Measurements from ENCODE around the gene OR10C1. TPM values are rescaled to one million over a fixed set of nuclear protein-coding genes. Genes with fewer than 3 reads are reported as not detected.

Gene OR10C1
- total RNA-seq, 5 donors from 2014 or later (not counting 1 experiment from before 2014, with no cell fraction given): not detected

DNA sequence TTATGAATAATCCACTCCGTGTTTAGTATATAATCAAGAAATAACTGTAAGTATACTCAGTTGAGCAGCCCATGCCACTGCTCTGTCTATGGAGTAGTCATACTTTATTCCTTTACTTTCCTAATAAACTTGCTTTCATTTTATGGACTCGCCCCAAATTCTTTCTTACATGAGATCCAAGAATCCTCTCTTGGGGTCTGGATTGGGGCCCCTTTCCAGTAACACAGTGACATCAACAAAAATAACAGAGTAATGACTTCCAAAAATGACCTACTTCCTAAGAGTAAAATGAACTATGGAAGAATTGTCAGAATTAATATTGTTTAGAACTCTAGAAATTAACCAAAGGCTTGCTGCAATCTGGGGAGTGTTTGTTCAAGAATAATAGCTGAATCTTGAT is 26.7 kb downstream of the OR10C1 start:
- Histone ChIP-seq H3K36me3 (ENCODE audit: control insufficient read depth in 2 of 2, extremely low read depth in 1 of 2, insufficient read depth in 1 of 2, low read length in 1 of 2) (no peaks in the 10 kb centered on the region), H3K4me1 (ENCODE audit: control insufficient read depth in 1 of 2, extremely low read depth in 1 of 2, insufficient read depth in 2 of 2, low read length in 2 of 2) (no peaks in the 10 kb centered on the region), H3K27ac (ENCODE audit: low read length) (no peak overlapping the region), H3K9me3 (no peaks in the 10 kb centered on the region), H3K27me3 (replicated peaks in 1 of 2; ENCODE audit: control insufficient read depth in 2 of 2, extremely low read depth in 1 of 2, insufficient read depth in 2 of 2, low read length in 1 of 2) (peaks cover 0 to 17% of the 10 kb centered on the region in 2 experiments), H3K4me3 (ENCODE audit: control insufficient read depth in 1 of 2, extremely low read depth in 1 of 2, low read length in 1 of 2) (no peak overlapping the region)
- Mint-ChIP-seq H3K27me3 (peaks cover 33 to 34% of the 10 kb centered on the region in 2 donors), H3K9me3 (no peaks in the 10 kb centered on the region), H3K36me3 (no peaks in the 10 kb centered on the region), H3K4me1 (peaks cover 0 to 1% (median 0%) of the 10 kb centered on the region in 3 donors), H3K27ac (no peak overlapping the region), H3K4me3 (no peak overlapping the region)
- ChIA-PET POLR2A (no interaction called here), CTCF (no interaction called here)
- no peak for DNase-seq
- WGBS (ENCODE audit: insufficient coverage): no CpG with 5 or more reads among the region's 2 CpGs
- ATAC-seq (replicated peaks in 1 of 4): no peak

DNA sequence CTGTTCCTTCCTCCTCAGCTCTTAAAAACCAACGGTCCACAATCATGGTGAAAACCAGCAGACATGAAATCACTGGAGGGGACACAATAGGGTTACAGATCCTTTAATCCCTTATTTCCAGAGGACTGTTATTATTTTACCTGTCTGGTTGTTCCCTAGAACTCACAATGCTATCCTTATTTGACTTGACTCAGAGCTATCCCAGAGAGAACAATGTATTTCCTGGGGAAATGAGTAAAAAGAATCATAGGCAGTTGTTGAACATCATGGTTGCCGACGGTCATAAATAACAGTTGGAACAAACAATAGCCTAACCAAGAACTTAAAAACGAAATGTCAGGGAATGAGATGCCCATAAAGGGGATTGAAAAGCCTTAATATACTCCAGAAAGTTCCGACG is 27.1 kb downstream of the OR10C1 start:
- 100% methylated on average over 2 of the region's 6 CpGs for WGBS (ENCODE audit: insufficient coverage)
- Histone ChIP-seq H3K9me3 (no peaks in the 10 kb centered on the region), H3K27me3 (replicated peaks in 1 of 2; ENCODE audit: control insufficient read depth in 2 of 2, extremely low read depth in 1 of 2, insufficient read depth in 2 of 2, low read length in 1 of 2) (peaks cover 0 to 17% of the 10 kb centered on the region in 2 experiments), H3K36me3 (ENCODE audit: control insufficient read depth in 2 of 2, extremely low read depth in 1 of 2, insufficient read depth in 1 of 2, low read length in 1 of 2) (no peaks in the 10 kb centered on the region), H3K27ac (ENCODE audit: low read length) (no peak overlapping the region), H3K4me1 (ENCODE audit: control insufficient read depth in 1 of 2, extremely low read depth in 1 of 2, insufficient read depth in 2 of 2, low read length in 2 of 2) (no peaks in the 10 kb centered on the region), H3K4me3 (ENCODE audit: control insufficient read depth in 1 of 2, extremely low read depth in 1 of 2, low read length in 1 of 2) (no peak overlapping the region)
- peaks cover 34% of the 10 kb centered on the region in 2 donors for H3K27me3 Mint-ChIP-seq
- H3K9me3 Mint-ChIP-seq: no peaks in the 10 kb centered on the region
- H3K4me3 Mint-ChIP-seq: no peak overlapping the region
- peaks cover 0 to 1% (median 0%) of the 10 kb centered on the region in 3 donors for H3K4me1 Mint-ChIP-seq
- no peaks in the 10 kb centered on the region for H3K36me3 Mint-ChIP-seq
- ChIA-PET POLR2A (no interaction called here), CTCF (no interaction called here)
- no peak overlapping the region for H3K27ac Mint-ChIP-seq
- DNase-seq: no peak
- no peak for ATAC-seq (replicated peaks in 1 of 4)

DNA sequence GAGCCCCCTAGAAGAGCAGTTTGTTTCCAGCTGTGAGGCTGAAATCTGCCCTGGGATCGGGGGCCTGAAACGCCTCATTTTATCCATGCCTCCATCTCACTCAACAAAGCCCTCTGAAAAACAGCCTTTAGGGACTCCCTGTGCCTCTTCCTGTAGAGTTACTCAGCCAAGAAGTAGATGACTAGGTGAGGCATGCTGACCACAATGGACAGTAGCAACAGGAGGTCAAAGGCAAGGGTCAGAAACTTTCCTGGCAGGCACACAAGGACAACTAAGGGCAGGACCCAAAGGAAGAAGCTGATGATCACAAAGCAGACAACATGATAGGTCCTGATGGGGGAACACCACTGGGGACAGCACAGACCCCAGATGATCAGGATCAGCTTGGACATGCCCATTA is 35.9 kb downstream of the OR10C1 start:
- no peaks in the 10 kb centered on the region for H3K4me1 ChIP-seq (ENCODE audit: control insufficient read depth in 1 of 2, extremely low read depth in 1 of 2, insufficient read depth in 2 of 2, low read length in 2 of 2)
- Mint-ChIP-seq H3K4me3 (no peak overlapping the region), H3K27ac (no peak overlapping the region), H3K27me3 (peaks cover 17 to 22% of the 10 kb centered on the region in 2 donors), H3K4me1 (no peaks in the 10 kb centered on the region), H3K9me3 (no peaks in the 10 kb centered on the region), H3K36me3 (no peaks in the 10 kb centered on the region)
- CTCF ChIA-PET: no interaction called here
- POLR2A ChIA-PET: no interaction called here
- no peak overlapping the region for H3K4me3 ChIP-seq (ENCODE audit: control insufficient read depth in 1 of 2, extremely low read depth in 1 of 2, low read length in 1 of 2)
- no peaks in the 10 kb centered on the region for H3K9me3 ChIP-seq
- DNase-seq: no peak
- ATAC-seq (replicated peaks in 1 of 4): no peak
- H3K27ac ChIP-seq (ENCODE audit: low read length): no peak overlapping the region
- no CpG with 5 or more reads among the region's 2 CpGs for WGBS (ENCODE audit: insufficient coverage)
- no peaks in the 10 kb centered on the region for H3K36me3 ChIP-seq (ENCODE audit: control insufficient read depth in 2 of 2, extremely low read depth in 1 of 2, insufficient read depth in 1 of 2, low read length in 1 of 2)
- H3K27me3 ChIP-seq (replicated peaks in 1 of 2; ENCODE audit: control insufficient read depth in 2 of 2, extremely low read depth in 1 of 2, insufficient read depth in 2 of 2, low read length in 1 of 2): peaks cover 0 to 19% of the 10 kb centered on the region in 2 experiments

DNA sequence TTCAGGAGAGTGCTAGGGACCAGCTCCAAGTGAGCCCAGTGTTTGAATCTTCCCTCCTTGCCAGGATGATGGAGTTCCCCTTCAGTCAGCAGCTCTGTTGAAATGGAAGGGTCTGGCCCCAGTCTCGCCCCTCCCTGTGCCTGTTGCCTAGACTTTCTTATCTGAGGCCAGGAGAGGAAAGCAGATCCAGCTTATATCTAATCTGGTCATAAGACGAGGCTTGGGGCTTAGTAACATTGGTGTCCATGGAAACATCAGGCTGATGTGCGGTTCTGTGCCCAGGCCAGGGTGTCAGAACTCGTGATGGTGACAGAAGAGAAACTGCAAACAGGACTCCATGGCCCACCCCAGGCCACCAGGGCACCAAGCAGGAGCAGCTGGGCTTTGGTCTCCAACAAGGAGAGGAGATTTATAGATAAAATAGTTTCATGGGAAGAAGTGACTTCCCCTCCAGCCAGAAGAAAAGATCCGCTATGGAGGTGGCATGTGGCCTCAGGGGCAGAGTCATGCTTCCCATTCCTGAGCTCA is 38.9 kb downstream of the OR10C1 start:
- Mint-ChIP-seq H3K9me3 (peaks cover 0 to 5% (median 2%) of the 10 kb centered on the region in 3 donors), H3K36me3 (no peaks in the 10 kb centered on the region), H3K4me3 (no peak overlapping the region), H3K4me1 (no peaks in the 10 kb centered on the region), H3K27ac (no peak overlapping the region), H3K27me3 (peaks cover 6 to 14% of the 10 kb centered on the region in 2 donors)
- CTCF ChIA-PET: no interaction called here
- H3K36me3 ChIP-seq (ENCODE audit: control insufficient read depth in 2 of 2, extremely low read depth in 1 of 2, insufficient read depth in 1 of 2, low read length in 1 of 2): no peaks in the 10 kb centered on the region
- H3K4me1 ChIP-seq (ENCODE audit: control insufficient read depth in 1 of 2, extremely low read depth in 1 of 2, insufficient read depth in 2 of 2, low read length in 2 of 2): no peaks in the 10 kb centered on the region
- H3K27ac ChIP-seq (ENCODE audit: low read length): no peak overlapping the region
- POLR2A ChIA-PET: no interaction called here
- H3K27me3 ChIP-seq (replicated peaks in 1 of 2; ENCODE audit: control insufficient read depth in 2 of 2, extremely low read depth in 1 of 2, insufficient read depth in 2 of 2, low read length in 1 of 2): peaks cover 0 to 18% of the 10 kb centered on the region in 2 experiments
- ATAC-seq (replicated peaks in 1 of 4) (no peak), DNase-seq (no peak)
- no peaks in the 10 kb centered on the region for H3K9me3 ChIP-seq
- H3K4me3 ChIP-seq (ENCODE audit: control insufficient read depth in 1 of 2, extremely low read depth in 1 of 2, low read length in 1 of 2): no peak overlapping the region
- WGBS (ENCODE audit: insufficient coverage): 68% methylated on average over 4 of the region's 5 CpGs

DNA sequence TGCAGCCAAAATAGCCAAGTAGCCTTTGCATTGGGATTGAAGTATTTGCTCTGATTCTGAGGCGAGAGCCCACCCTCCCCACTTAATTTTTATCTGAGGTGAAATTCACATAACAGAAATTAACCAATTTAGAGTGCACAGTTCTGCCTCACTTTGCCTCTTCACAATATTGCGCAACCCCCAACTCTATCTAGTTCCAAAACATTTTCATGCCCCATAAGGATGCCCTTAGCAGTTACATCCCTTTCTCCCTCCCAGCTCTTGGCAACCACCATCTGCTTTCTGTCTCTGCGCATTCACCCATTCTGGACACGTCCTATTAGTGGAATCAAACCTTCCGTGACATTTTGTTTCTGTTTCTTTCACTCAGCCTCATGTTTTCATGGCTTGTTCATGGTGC is 39.6 kb downstream of the OR10C1 start:
- DNase-seq: no peak
- ATAC-seq (replicated peaks in 1 of 4): no peak
- H3K27ac Mint-ChIP-seq: no peak overlapping the region
- POLR2A ChIA-PET: no interaction called here
- Histone ChIP-seq H3K27me3 (replicated peaks in 1 of 2; ENCODE audit: control insufficient read depth in 2 of 2, extremely low read depth in 1 of 2, insufficient read depth in 2 of 2, low read length in 1 of 2) (peaks cover 0 to 12% of the 10 kb centered on the region in 2 experiments), H3K4me1 (ENCODE audit: control insufficient read depth in 1 of 2, extremely low read depth in 1 of 2, insufficient read depth in 2 of 2, low read length in 2 of 2) (no peaks in the 10 kb centered on the region), H3K9me3 (no peaks in the 10 kb centered on the region), H3K36me3 (ENCODE audit: control insufficient read depth in 2 of 2, extremely low read depth in 1 of 2, insufficient read depth in 1 of 2, low read length in 1 of 2) (no peaks in the 10 kb centered on the region), H3K4me3 (ENCODE audit: control insufficient read depth in 1 of 2, extremely low read depth in 1 of 2, low read length in 1 of 2) (no peak overlapping the region), H3K27ac (ENCODE audit: low read length) (no peak overlapping the region)
- CTCF ChIA-PET: no interaction called here
- no peaks in the 10 kb centered on the region for H3K4me1 Mint-ChIP-seq
- no peaks in the 10 kb centered on the region for H3K36me3 Mint-ChIP-seq
- peaks cover 0 to 5% (median 2%) of the 10 kb centered on the region in 3 donors for H3K9me3 Mint-ChIP-seq
- WGBS (ENCODE audit: insufficient coverage): 71% methylated on average over 5 of the region's 5 CpGs
- H3K27me3 Mint-ChIP-seq: peaks cover 3 to 12% of the 10 kb centered on the region in 2 donors
- no peak overlapping the region for H3K4me3 Mint-ChIP-seq

DNA sequence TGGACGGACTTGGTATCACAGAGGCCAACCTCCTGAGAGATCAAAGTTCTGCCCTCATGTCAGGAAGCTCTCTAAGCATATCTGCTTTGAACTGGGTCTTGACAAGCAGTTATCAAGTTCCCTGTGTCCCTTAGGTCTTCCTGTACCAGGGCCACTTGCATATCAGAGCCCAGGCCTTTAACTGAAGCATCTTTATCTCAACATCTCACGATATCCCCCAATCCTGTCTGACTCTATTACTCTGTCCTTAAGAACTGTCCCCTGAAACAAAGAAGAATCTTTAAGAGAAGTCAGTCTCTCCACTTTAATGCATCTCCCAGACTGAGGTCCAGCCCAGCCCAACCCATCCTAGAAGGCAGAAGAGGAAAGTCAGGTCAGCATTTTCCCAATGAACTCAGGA is 40.5 kb downstream of the OR10C1 start:
- Mint-ChIP-seq H3K4me3 (no peak overlapping the region), H3K4me1 (no peaks in the 10 kb centered on the region), H3K27ac (no peak overlapping the region), H3K9me3 (peaks cover 0 to 5% (median 2%) of the 10 kb centered on the region in 3 donors), H3K27me3 (peaks cover 3 to 12% of the 10 kb centered on the region in 2 donors), H3K36me3 (no peaks in the 10 kb centered on the region)
- DNase-seq: no peak
- Histone ChIP-seq H3K36me3 (ENCODE audit: control insufficient read depth in 2 of 2, extremely low read depth in 1 of 2, insufficient read depth in 1 of 2, low read length in 1 of 2) (no peaks in the 10 kb centered on the region), H3K27ac (ENCODE audit: low read length) (no peak overlapping the region), H3K27me3 (replicated peaks in 1 of 2; ENCODE audit: control insufficient read depth in 2 of 2, extremely low read depth in 1 of 2, insufficient read depth in 2 of 2, low read length in 1 of 2) (peaks cover 0 to 12% of the 10 kb centered on the region in 2 experiments), H3K4me1 (ENCODE audit: control insufficient read depth in 1 of 2, extremely low read depth in 1 of 2, insufficient read depth in 2 of 2, low read length in 2 of 2) (no peaks in the 10 kb centered on the region), H3K4me3 (ENCODE audit: control insufficient read depth in 1 of 2, extremely low read depth in 1 of 2, low read length in 1 of 2) (no peak overlapping the region), H3K9me3 (no peaks in the 10 kb centered on the region)
- WGBS (ENCODE audit: insufficient coverage): 31% methylated on average over 2 of the region's 2 CpGs
- ATAC-seq (replicated peaks in 1 of 4): no peak
- ChIA-PET CTCF (no interaction called here), POLR2A (no interaction called here)

DNA sequence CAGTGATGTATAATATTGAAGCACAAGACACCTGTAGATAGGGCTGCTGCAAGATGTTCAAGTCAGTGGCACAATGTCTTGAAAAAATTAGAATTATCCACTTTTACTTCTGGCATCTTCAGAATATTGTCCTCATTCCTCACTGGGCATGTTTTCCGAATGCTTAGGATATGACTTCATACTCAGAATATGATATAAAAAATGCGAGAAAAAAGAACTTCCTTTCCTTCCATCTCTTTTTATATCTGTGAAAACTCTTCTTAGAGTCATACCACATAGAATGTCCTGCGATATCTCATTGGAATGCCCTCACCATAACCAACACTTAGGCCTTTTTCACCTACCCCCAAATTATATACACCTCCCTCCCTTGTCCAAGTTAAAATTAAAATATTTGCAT is 44.1 kb downstream of the OR10C1 start:
- no peaks in the 10 kb centered on the region for H3K4me1 ChIP-seq (ENCODE audit: control insufficient read depth in 1 of 2, extremely low read depth in 1 of 2, insufficient read depth in 2 of 2, low read length in 2 of 2)
- Mint-ChIP-seq H3K4me1 (no peaks in the 10 kb centered on the region), H3K9me3 (peaks cover 0 to 5% (median 2%) of the 10 kb centered on the region in 3 donors), H3K27me3 (peaks cover 18 to 32% of the 10 kb centered on the region in 2 donors), H3K36me3 (no peaks in the 10 kb centered on the region), H3K27ac (no peak overlapping the region), H3K4me3 (no peak overlapping the region)
- no peak for DNase-seq
- no peak overlapping the region for H3K4me3 ChIP-seq (ENCODE audit: control insufficient read depth in 1 of 2, extremely low read depth in 1 of 2, low read length in 1 of 2)
- ChIA-PET CTCF (no interaction called here), POLR2A (no interaction called here)
- whole genome bisulfite sequencing (ENCODE audit: insufficient coverage): 100% methylated on average over 1 of the region's 3 CpGs
- peaks cover 0 to 16% of the 10 kb centered on the region in 2 experiments for H3K27me3 ChIP-seq (replicated peaks in 1 of 2; ENCODE audit: control insufficient read depth in 2 of 2, extremely low read depth in 1 of 2, insufficient read depth in 2 of 2, low read length in 1 of 2)
- no peak for ATAC-seq (replicated peaks in 1 of 4)
- no peaks in the 10 kb centered on the region for H3K36me3 ChIP-seq (ENCODE audit: control insufficient read depth in 2 of 2, extremely low read depth in 1 of 2, insufficient read depth in 1 of 2, low read length in 1 of 2)
- H3K9me3 ChIP-seq: no peaks in the 10 kb centered on the region
- H3K27ac ChIP-seq (ENCODE audit: low read length): no peak overlapping the region

All from T-cell (primary cell).